Mesenchymal stem cell (in vitro differentiated cells and primary cell): Measurements from ENCODE around the gene IRF9.

Experiments
- DNase-seq: peaks from one replicate; pipeline ENCODE4 v3.0.0-alpha.2; 2013
- H2AFZ ChIP-seq: one replicate; pipeline ENCODE4 v1.6.1; 2013; ENCODE audit warnings: low read depth, mild to moderate bottlenecking, control low read depth, inconsistent platforms, low read length, moderate library complexity
- H2AK5ac ChIP-seq: 2 replicates; pipeline ENCODE4 v1.6.1; 2013; ENCODE audit warnings: low read length, moderate library complexity, mild to moderate bottlenecking, inconsistent platforms; ENCODE audit not compliant: severe bottlenecking
- H2BK120ac ChIP-seq: one replicate; pipeline ENCODE4 v1.6.1; 2013; ENCODE audit warnings: low read depth, mild to moderate bottlenecking, inconsistent platforms, low read length, moderate library complexity
- H2BK12ac ChIP-seq, 2 experiments: one replicate each; pipeline ENCODE4 v1.6.1; 2013; ENCODE audit warnings: inconsistent platforms in 2 of 2, low read length in 2 of 2, mild to moderate bottlenecking in 2 of 2, moderate library complexity in 2 of 2, control low read depth in 1 of 2
- H2BK15ac ChIP-seq: one replicate; pipeline ENCODE4 v1.6.1; 2013; ENCODE audit warnings: mild to moderate bottlenecking, low read depth, inconsistent platforms; ENCODE audit not compliant: poor library complexity, severe bottlenecking
- H2BK5ac ChIP-seq: 2 replicates; pipeline ENCODE4 v1.6.1; 2013; ENCODE audit warnings: low read depth, mild to moderate bottlenecking, low read length, control low read depth, inconsistent platforms; ENCODE audit not compliant: poor library complexity, severe bottlenecking
- H3K14ac ChIP-seq, 2 experiments: one replicate each; pipeline ENCODE4 v1.6.1; 2013; ENCODE audit warnings: inconsistent platforms in 2 of 2, low read length in 2 of 2, control low read depth in 1 of 2, mild to moderate bottlenecking in 1 of 2, moderate library complexity in 1 of 2
- H3K18ac ChIP-seq, 2 experiments: one replicate each; pipeline ENCODE4 v1.6.1; 2013; ENCODE audit warnings: inconsistent platforms in 2 of 2, low read length in 2 of 2, control low read depth in 1 of 2, low read depth in 1 of 2, mild to moderate bottlenecking in 1 of 2
- H3K23ac ChIP-seq, 2 experiments: one replicate each; pipeline ENCODE4 v1.6.1; 2013; ENCODE audit warnings: inconsistent platforms in 2 of 2, low read length in 2 of 2, mild to moderate bottlenecking in 2 of 2, moderate library complexity in 2 of 2, control low read depth in 1 of 2
- H3K27ac ChIP-seq: 2 replicates; pipeline ENCODE4 v1.5.1; 2013; ENCODE audit warnings: mild to moderate bottlenecking, moderate library complexity, low read length, control low read depth, inconsistent platforms; ENCODE audit not compliant: poor library complexity, severe bottlenecking
- H3K27me3 ChIP-seq, 2 experiments: 2 replicates each; pipeline versions ENCODE4 v1.6.1 to v1.7.0; 2013; ENCODE audit warnings: low read length in 2 of 2, mild to moderate bottlenecking in 2 of 2, moderate library complexity in 2 of 2, control low read depth in 1 of 2, inconsistent platforms in 1 of 2; ENCODE audit not compliant: control insufficient read depth in 1 of 2, insufficient read depth in 1 of 2
- H3K36me3 ChIP-seq, 2 experiments: 2 replicates each; pipeline versions ENCODE4 v1.6.1 to v1.7.0; 2013; ENCODE audit warnings: low read length in 2 of 2, control low read depth in 1 of 2, inconsistent platforms in 1 of 2, low read depth in 1 of 2, mild to moderate bottlenecking in 1 of 2; ENCODE audit not compliant: insufficient read depth in 2 of 2, control insufficient read depth in 1 of 2
- H3K4ac ChIP-seq, 2 experiments: one replicate each; pipeline ENCODE4 v1.6.1; 2013; ENCODE audit warnings: inconsistent platforms in 2 of 2, low read length in 2 of 2, mild to moderate bottlenecking in 2 of 2, moderate library complexity in 2 of 2, control low read depth in 1 of 2, low read depth in 1 of 2
- H3K4me1 ChIP-seq: 2 replicates; pipeline ENCODE4 v1.6.1; 2013; ENCODE audit warnings: low read depth, low read length, control low read depth; ENCODE audit not compliant: control insufficient read depth, insufficient read depth
- H3K4me2 ChIP-seq: 2 replicates; pipeline ENCODE4 v1.6.1; 2013; ENCODE audit warnings: low read length, mild to moderate bottlenecking, inconsistent platforms; ENCODE audit not compliant: poor library complexity, severe bottlenecking
- H3K4me3 ChIP-seq, 2 experiments: 2 replicates each; pipeline versions ENCODE4 v1.5.1 to v1.7.0; 2013; ENCODE audit warnings: low read length in 2 of 2, mild to moderate bottlenecking in 2 of 2, control low read depth in 1 of 2, low read depth in 1 of 2; ENCODE audit not compliant: insufficient read depth in 1 of 2
- H3K79me1 ChIP-seq: replicated peaks from 2 replicates; pipeline ENCODE4 v1.6.1; 2013; ENCODE audit warnings: mild to moderate bottlenecking, control low read depth, low read length, inconsistent platforms; ENCODE audit not compliant: poor library complexity, severe bottlenecking
- H3K9ac ChIP-seq: 2 replicates; pipeline ENCODE4 v1.7.0; 2013; ENCODE audit warnings: mild to moderate bottlenecking, low read length, moderate library complexity
- H3K9me3 ChIP-seq: 2 replicates; pipeline ENCODE4 v1.7.0; 2013; ENCODE audit warnings: mild to moderate bottlenecking, low read length; ENCODE audit not compliant: control insufficient read depth
- H4K8ac ChIP-seq: one replicate; pipeline ENCODE4 v1.6.1; 2013; ENCODE audit warnings: inconsistent platforms, mild to moderate bottlenecking, low read length, moderate library complexity
- H4K91ac ChIP-seq: one replicate; pipeline ENCODE4 v1.6.1; 2013; ENCODE audit warnings: mild to moderate bottlenecking, low read length, inconsistent platforms
- WGBS: methylation state at CpG from one replicate; pipeline ENCODE4 v1.1.7; 2013; ENCODE audit warnings: mixed read lengths; 5-methylcytosine and 5-hydroxymethylcytosine counted together

The IRF9 gene

DNA sequence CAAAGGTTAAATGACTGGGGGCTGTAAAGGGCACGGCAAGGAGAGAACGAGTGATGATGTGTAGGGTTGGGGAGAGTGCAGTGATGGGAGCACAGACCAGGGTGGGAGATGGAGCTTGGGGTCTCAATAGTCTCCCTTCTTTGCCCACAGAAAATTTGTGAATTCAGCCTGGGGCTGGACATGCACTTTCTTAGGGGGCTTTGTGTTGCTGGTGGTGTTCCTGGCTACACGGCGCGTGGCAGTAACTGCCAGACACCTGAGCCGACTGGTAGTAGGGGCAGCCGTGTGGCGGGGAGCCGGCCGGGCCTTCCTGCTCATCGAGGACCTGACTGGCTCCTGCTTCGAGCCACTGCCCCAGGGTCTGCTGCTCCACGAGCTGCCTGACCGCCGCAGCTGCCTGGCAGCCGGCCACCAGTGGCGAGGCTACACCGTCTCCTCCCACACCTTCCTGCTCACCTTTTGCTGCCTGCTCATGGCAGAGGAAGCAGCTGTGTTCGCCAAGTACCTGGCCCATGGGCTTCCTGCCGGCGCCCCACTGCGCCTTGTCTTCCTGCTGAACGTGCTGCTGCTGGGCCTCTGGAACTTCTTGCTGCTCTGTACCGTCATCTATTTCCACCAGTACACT is 28.9 kb upstream of the IRF9 start:
- Histone ChIP-seq H2BK5ac (no peak overlapping the region), H2AK5ac (no peak overlapping the region), H3K18ac (no peak overlapping the region), H3K23ac (no peak overlapping the region), H3K14ac (no peak overlapping the region), H2BK120ac (no peak overlapping the region), H3K4ac (no peak overlapping the region), H3K79me1 (peaks cover 9% of the 10 kb centered on the region), H2BK15ac (no peak overlapping the region), H2AFZ (no peak overlapping the region), H3K27me3 (no peaks in the 10 kb centered on the region), H2BK12ac (no peak overlapping the region), H3K4me2 (no peak overlapping the region), H3K27ac (no peak overlapping the region), H3K9me3 (no peaks in the 10 kb centered on the region), H4K91ac (no peak overlapping the region), H3K36me3 (peaks cover under 1 to 12% of the 10 kb centered on the region in 2 experiments), H4K8ac (peak overlapping the region; percentile 36), H3K4me1 (peaks cover 11% of the 10 kb centered on the region), H3K9ac (no peak overlapping the region), H3K4me3 (no peak overlapping the region)
- 88% methylated on average over 24 of the region's 24 CpGs for WGBS
- DNase-seq = no peak

DNA sequence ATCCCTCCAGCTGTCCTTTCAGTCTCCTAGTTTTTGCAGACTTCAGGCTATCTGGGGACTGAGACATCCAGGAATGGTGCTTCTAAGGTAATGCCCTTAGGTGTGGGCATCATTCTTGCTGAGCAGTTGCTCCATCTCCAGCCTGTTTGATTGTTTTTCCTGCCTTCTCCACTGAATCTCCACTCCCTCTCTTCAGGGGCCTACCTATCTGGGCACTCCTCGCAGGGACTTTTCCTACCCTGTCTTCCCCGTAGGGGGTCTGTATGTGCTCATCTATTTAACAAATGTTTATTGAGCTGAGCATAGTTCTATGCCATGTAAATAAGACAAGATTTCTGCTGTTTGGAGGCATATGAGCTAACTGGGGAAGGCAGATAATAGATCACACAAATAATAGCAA is 28.1 kb upstream of the IRF9 start:
- 100% methylated on average over 1 of the region's 2 CpGs for WGBS
- H4K8ac ChIP-seq = no peak overlapping the region
- no peak overlapping the region for H3K18ac ChIP-seq
- no peak overlapping the region for H3K4ac ChIP-seq
- H2BK15ac ChIP-seq = no peak overlapping the region
- no peak overlapping the region for H2AK5ac ChIP-seq
- H3K9ac ChIP-seq = no peak overlapping the region
- no peak for DNase-seq
- no peak overlapping the region for H3K27ac ChIP-seq
- H3K23ac ChIP-seq = no peak overlapping the region
- no peaks in the 10 kb centered on the region for H3K9me3 ChIP-seq
- H4K91ac ChIP-seq = no peak overlapping the region
- H2BK5ac ChIP-seq = no peak overlapping the region
- H2BK120ac ChIP-seq = no peak overlapping the region
- peaks cover 13% of the 10 kb centered on the region for H3K79me1 ChIP-seq
- H2BK12ac ChIP-seq = no peak overlapping the region
- H2AFZ ChIP-seq = no peak overlapping the region
- H3K14ac ChIP-seq = no peak overlapping the region
- H3K36me3 ChIP-seq = peaks cover 8 to 18% of the 10 kb centered on the region in 2 experiments
- peaks cover 13% of the 10 kb centered on the region for H3K4me1 ChIP-seq
- no peaks in the 10 kb centered on the region for H3K27me3 ChIP-seq
- H3K4me3 ChIP-seq = no peak overlapping the region
- H3K4me2 ChIP-seq = no peak overlapping the region

DNA sequence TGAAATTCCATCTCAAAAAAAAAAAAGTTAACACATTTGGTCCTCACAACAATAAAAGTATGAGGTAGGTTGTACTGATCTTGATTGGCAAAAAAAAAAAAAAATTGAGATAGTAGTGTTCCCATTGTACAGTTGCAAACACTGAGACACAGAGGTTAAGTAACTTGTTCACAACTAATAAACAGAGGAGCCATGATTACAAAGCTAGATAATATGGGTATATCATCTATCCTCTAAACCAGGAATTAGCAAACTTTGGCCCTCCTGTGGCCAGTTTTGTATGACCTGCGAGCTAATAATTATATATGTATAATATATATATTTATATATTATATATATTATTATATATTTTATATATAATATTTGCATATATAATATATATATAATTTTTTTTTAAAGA is 27.3 kb upstream of the IRF9 start:
- Histone ChIP-seq H3K79me1 (peaks cover 18% of the 10 kb centered on the region), H3K4me2 (no peak overlapping the region), H3K36me3 (peaks cover 16 to 25% of the 10 kb centered on the region in 2 experiments), H2BK120ac (no peak overlapping the region), H3K9me3 (no peaks in the 10 kb centered on the region), H2BK5ac (no peak overlapping the region), H3K27me3 (no peaks in the 10 kb centered on the region), H3K27ac (no peak overlapping the region), H3K14ac (no peak overlapping the region), H2AK5ac (no peak overlapping the region), H3K23ac (no peak overlapping the region), H2AFZ (no peak overlapping the region), H3K4me3 (no peak overlapping the region), H4K8ac (no peak overlapping the region), H3K4me1 (peaks cover 13% of the 10 kb centered on the region), H3K9ac (no peak overlapping the region), H3K18ac (no peak overlapping the region), H2BK15ac (no peak overlapping the region), H2BK12ac (no peak overlapping the region), H3K4ac (no peak overlapping the region), H4K91ac (no peak overlapping the region)
- WGBS = no CpG with 5 or more reads among the region's 1 CpG
- no peak for DNase-seq

DNA sequence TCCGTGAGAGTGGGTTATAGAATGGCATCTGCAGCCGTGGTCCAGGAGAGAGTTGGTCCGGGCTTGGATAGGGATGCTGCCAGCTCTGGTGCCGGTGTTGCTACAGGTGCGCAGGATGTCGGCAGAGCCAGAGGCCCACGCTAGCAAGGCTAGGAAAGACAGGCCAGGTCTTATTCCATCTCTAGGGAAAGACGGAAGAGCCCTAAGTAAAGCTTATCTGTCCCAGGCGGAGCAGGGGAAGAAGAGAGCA is 25.6 kb upstream of the IRF9 start:
- Histone ChIP-seq H3K4ac (no peak overlapping the region), H2BK5ac (no peak overlapping the region), H4K91ac (no peak overlapping the region), H2BK15ac (no peak overlapping the region), H4K8ac (peak overlapping the region; percentile 43), H3K27me3 (no peaks in the 10 kb centered on the region), H2BK12ac (peak overlapping the region in 1 of 2 experiments; percentile 81), H3K14ac (no peak overlapping the region), H3K4me1 (peaks cover 19% of the 10 kb centered on the region), H3K4me3 (peak overlapping the region; percentile 81 to 91), H3K79me1 (peaks cover 26% of the 10 kb centered on the region), H3K9me3 (no peaks in the 10 kb centered on the region), H2BK120ac (no peak overlapping the region), H2AK5ac (no peak overlapping the region), H3K27ac (peak overlapping the region; percentile 4), H3K23ac (no peak overlapping the region), H2AFZ (peak overlapping the region; percentile 86), H3K18ac (peak overlapping the region; percentile 38 to 46), H3K9ac (peak overlapping the region; percentile 68), H3K36me3 (peaks cover 27 to 34% of the 10 kb centered on the region in 2 experiments), H3K4me2 (peak overlapping the region; percentile 76)
- DNase-seq = no peak
- WGBS = 33% methylated on average over 9 of the region's 9 CpGs
